Measurements from ENCODE around the gene PIP4K2C.

- TF ChIP-seq CTCF (IDR thresholded peaks at IDR 0.05) (no peak), POLR2A (IDR thresholded peaks at IDR 0.05) (no peak)
Measured at GRCh38 chr12:57617942-57618341, 26.9 kb downstream of the PIP4K2C start.

All from prostate gland (tissue), 2 donors.